WTC11 (cell line): ENCODE measurements around the gene CDK11A.
"Not testable (repeated sequence)": the region's sequence is repeated elsewhere in the genome, so short reads cannot be mapped to it uniquely, and the experiment has no call there.

Source experiments
- ATF2 ChIP-seq: sonication (generic); formaldehyde crosslinking; IDR thresholded peaks from 2 replicates; pipeline ENCODE4 v1.8.1; 2022; ENCODE audit warnings: low read depth, missing genetic modification reagents, borderline replicate concordance
- ATF3 ChIP-seq: sonication (generic); formaldehyde crosslinking; conservative IDR thresholded peaks from 2 replicates; pipeline ENCODE4 v1.8.1; 2022; ENCODE audit warnings: mild to moderate bottlenecking, missing genetic modification reagents
- CREM ChIP-seq: sonication (generic); formaldehyde crosslinking; IDR thresholded peaks from 2 replicates; pipeline ENCODE4 v1.8.1; 2022; ENCODE audit warnings: mild to moderate bottlenecking, missing genetic modification reagents, moderate library complexity
- CTCF ChIP-seq: fragments of 200-600 bp; IDR thresholded peaks from 2 replicates; pipeline ENCODE4 v1.8.0; 2022; ENCODE audit warnings: antibody characterized with exemption
- ELF4 ChIP-seq: sonication (generic); formaldehyde crosslinking; IDR thresholded peaks from 2 replicates; pipeline ENCODE4 v1.8.1; 2022; ENCODE audit warnings: low read depth, mild to moderate bottlenecking, moderate library complexity, missing genetic modification reagents
- ESRRA ChIP-seq: sonication (generic); formaldehyde crosslinking; IDR thresholded peaks from 2 replicates; pipeline ENCODE4 v1.8.1; 2022; ENCODE audit warnings: mild to moderate bottlenecking, missing genetic modification reagents, borderline replicate concordance
- FOXJ3 ChIP-seq: sonication (generic); formaldehyde crosslinking; IDR thresholded peaks from 2 replicates; pipeline ENCODE4 v1.9.0; 2021; ENCODE audit warnings: missing genetic modification reagents, mild to moderate bottlenecking, borderline replicate concordance
- FOXP1 ChIP-seq: sonication (generic); formaldehyde crosslinking; IDR thresholded peaks from 2 replicates; pipeline ENCODE4 v1.8.0; 2022; ENCODE audit warnings: missing genetic modification reagents, mild to moderate bottlenecking, moderate library complexity, borderline replicate concordance
- IRF1 ChIP-seq: sonication (generic); formaldehyde crosslinking; IDR thresholded peaks from 2 replicates; pipeline ENCODE4 v1.8.0; 2023; ENCODE audit warnings: missing genetic modification reagents
- MAX ChIP-seq: sonication (generic); formaldehyde crosslinking; IDR thresholded peaks from 2 replicates; pipeline ENCODE4 v1.8.0; 2022; ENCODE audit warnings: mild to moderate bottlenecking, missing genetic modification reagents
- USF2 ChIP-seq: sonication (generic); formaldehyde crosslinking; IDR thresholded peaks from 2 replicates; pipeline ENCODE4 v1.8.1; 2023; ENCODE audit warnings: mild to moderate bottlenecking, missing genetic modification reagents, moderate library complexity

- not testable (repeated sequence) for TF ChIP-seq MAX (CRISPR knock-in tag); FOXP1; ELF4; IRF1 (CRISPR knock-in tag); ESRRA; CTCF; ATF3 (CRISPR knock-in tag); USF2; ATF2 (CRISPR knock-in tag); FOXJ3 (CRISPR knock-in tag); CREM (CRISPR knock-in tag)
These were observed 22.4 kb upstream of the CDK11A start for GRCh38 chr1:1746566-1746909.
